GM18508 (cell line): Measurements from ENCODE around the gene MYT1.

Source experiments
- ATAC-seq: cut with Tn5 transposase; IDR thresholded peaks from one replicate; pipeline ENCODE4 v1.9.1; 2021; ENCODE audit warnings: moderate number of reproducible peaks; ENCODE audit not compliant: insufficient read depth, unreplicated experiment

The MYT1 gene

DNA sequence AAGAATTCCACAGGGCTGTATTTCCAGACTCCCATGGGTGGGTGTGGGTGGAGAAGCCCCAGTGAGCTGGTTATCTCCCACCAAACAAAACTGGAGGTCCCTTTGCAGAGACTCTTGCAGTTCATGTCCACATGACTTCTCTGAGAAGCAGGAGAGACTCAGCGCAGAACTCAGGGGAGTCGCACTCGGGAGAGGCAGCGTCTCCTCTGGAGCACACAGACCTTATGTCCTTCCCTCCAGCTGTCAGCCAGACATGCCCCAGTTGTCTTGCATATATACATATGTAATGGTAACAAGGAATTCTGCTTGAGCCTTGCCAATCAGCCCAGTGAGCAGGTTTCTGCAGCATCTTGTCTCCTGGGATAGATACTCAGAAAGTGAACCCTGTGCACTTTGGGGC lies 23.8 kb downstream of the MYT1 start:
- no peak for ATAC-seq

DNA sequence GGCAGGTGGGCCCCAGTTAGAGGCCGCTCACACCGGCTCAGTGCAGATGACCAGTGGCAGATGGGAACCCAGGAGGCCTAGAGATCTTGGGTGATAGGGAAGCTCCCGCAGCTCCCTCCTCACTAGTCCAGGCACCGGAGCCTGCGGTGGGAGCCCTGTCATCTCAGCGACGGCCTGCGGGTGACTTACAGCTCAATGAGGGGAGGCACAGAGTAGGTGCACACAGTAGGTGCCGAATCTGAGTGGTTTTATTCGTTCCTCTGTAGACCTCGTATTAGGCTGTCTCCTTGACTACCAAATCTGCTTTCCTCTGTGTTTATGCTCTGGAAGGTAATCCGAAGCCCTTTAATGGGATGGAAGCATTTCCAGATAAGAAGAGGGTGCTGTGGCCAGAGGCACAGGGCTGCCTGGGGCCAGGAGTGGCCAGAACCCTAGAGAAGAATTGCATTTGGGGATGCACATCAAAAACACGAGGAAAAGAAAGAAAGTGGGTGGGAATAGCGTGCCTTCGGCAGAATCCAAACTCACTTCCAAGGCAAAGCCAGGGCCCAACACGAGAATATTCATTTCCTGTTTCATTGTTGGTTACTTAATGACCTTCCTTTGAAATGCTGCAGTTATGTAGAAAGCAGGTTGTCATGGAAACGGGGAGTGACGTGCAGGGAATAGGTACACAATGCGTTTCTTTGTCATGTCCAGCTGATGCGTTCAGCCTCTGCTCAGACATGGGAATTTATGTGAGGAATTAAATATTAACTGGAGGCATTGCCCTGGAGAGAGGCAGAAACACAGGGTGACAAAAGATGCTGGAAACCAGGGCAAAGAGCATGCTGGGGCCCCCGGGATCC lies 24.7 kb downstream of the MYT1 start:
- no peak for ATAC-seq

DNA sequence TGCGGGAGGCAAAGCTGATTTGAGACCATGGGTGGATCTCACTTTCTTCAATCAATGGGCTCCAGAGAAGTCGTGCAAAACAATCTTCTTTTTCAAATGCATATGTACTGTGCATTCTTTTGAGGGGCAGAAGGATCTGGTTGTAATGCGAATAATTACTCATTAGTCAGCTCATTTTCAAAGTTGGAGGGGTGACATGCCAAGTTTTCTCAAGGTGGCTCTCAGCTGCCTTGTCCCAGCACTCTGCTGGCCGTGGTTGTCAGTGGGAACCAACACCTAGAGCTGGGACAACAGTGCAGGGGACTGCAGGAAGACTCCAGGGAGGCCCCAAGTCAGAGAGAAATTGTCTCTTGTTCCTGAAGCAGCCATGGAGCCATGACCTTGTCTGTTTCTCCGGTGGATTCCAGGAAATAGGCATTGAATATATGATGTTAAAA lies 25.3 kb downstream of the MYT1 start:
- no peak for ATAC-seq

DNA sequence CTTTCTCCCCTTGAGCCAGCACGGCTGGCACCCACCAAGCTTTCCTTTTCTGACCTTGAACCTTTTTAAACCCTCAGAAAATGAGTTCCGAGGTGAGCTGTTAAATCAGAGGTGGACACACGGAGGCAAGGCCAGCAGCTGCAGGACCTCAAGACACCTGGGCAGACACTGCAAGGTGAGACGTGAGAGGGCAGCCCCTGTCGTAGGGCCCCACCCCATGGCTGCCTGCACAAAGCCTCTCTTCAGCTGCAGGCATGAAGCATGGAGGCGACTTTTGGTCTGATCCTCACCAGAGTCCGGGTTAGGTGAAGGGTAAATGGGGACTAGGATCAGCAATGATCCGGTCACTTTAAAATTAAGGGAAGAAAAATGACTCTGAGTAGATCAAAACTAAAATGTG lies 25.7 kb downstream of the MYT1 start:
- no peak for ATAC-seq

DNA sequence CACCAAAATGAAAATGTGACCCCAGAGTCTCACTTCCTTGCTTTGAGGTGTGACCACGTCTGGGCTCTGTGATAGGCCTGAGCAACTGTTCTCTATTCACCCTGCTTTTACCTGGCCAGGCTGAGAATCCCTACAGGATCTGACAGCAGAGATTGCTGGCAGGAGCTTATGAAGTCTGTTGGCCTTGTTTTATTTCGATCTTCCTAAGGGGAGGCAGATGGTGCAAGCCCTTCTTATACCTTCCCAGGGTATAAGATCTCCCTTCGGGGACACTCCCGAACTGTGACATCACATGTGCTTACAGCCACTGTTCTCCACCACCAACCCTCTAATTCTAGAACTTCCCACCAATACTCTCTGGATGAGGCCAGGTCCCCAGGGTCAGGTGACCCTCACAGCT lies 26.8 kb downstream of the MYT1 start:
- no peak for ATAC-seq

DNA sequence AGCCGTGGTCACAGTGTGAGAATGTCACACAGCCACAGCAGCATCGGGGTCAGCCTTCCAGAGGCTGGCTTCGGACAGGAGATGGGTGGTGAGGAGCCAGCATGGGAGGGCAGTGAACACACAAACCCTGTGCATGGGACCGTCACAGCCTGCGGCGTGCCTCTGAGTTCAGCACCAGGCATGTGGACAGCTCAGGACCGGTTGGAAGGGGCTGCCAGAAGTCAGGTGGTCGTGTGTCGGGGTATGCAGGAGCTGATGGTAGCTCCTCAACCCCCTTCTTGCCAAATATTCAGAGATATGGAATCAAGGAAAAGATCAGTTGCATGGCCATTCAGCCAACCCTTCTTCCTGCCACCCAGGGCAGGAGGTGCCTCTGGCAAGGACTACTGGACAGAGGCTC lies 28.2 kb downstream of the MYT1 start:
- no peak for ATAC-seq

DNA sequence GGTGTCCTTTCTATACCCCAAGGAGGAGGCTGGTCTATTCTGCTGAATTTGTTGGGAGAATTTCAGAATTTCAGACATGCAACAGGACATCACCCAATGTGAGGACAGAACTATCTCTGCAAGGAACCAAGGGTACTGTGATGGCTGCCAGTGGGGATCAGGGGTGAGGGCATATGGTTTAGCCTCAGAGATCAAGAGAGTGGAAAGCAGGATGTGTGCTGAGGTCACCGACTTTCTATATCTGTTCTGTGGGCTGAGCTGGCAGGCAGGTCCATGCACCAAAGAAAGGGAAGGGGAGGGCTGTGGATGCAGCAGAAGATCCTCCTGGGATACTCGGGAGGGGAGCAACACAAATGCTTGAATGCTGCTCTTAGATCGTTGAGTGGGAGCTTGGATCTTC lies 28.8 kb downstream of the MYT1 start:
- no peak for ATAC-seq

DNA sequence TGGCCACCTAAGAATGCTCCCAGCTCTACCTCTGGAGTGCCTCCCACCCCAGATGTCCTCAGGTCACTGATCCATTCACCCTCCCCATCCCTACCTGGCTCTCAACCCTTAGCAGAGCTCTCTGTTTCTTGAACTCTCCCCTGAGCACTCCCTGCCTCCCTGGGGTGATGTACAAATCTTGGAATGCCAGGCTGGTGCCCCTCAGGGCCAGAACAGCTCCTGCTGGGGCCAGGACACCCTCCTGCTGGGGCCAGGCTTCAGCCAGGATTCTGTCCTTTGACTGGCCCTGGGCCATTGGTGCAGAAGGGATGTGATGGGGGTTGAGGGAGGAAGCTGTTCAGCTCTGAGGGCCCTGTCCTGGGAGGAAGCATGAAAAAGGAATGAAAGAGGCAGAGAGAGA lies 30.0 kb downstream of the MYT1 start:
- ATAC-seq = no peak

DNA sequence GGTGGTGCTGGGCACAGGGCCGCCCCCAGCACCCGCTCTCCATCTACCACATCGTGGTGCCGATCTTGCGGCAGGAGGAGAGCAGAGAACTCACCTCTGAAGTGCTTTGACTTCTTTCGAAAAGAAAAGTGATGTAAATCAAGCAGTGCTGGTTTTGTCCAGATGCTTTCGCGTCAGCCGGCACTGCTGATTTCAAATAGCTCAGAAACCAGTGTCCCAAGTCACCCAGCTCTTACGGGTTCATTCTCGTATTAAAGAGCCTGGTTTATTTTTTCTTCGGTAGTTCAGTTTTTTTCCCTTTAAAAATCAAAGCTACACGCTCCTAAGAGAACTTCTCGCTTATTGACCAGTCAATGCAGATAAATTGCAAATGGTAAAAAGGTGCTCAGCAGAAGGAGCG lies 32.1 kb downstream of the MYT1 start:
- no peak for ATAC-seq

DNA sequence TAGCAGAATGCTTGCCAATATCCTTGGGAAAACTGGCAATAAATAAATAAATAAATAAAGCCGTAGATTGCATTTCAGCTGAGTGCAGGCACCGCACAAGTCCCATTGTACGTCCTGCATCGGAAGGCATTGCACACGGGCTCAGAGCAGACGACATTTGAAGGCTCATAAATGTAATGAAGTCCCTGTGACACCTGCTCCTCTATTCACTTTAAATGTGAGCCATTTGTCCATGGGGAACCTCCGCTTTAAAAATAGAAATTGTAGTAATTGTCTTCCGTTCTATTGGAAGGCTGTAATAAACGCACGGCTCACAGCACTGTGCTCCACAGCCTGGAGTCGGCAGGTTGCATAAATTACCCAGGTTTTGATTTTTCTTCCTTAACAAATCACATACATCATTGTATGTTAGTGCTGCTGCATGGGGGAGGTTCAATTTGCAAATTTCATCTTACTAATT lies 32.6 kb downstream of the MYT1 start:
- no peak for ATAC-seq

DNA sequence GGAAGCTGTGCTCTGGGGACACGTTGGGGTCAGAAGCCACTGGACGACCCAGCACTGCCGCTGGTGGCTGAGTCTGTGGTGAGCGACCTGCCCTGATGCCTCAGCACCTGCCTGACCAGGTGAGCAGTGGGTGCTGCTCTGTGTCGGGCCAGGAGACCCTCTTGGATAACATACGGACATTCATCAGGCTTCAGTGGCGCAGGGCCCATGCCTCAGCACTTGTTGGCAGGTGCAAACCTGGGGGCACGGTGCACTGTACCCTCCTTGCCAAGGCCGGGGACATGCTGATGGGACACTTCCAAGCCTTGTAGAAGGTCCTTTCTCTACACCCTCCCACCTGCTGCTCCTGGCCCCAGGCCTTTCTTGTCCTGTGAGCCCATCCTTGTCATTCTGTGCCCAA lies 34.1 kb downstream of the MYT1 start:
- ATAC-seq = no peak

DNA sequence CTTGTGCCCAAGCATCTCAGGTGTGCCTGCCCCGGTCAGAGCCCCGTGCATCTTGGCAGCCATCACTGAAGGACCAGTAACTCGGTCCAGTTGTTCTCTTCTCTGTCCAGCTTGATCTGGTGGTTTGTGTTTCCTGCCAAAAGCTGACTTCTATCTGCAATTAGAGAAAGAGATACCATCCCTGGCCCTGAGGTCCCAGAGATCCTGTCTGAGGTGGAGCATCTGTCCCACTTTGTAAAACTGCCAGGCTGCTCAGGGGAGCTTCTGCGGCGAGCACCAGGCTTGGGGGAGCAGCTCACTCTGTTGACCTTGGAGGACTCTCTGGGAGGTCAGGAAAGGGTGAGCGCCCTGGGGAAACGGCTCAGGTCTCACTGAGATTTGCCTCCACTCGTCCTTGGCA lies 35.1 kb downstream of the MYT1 start:
- no peak for ATAC-seq

DNA sequence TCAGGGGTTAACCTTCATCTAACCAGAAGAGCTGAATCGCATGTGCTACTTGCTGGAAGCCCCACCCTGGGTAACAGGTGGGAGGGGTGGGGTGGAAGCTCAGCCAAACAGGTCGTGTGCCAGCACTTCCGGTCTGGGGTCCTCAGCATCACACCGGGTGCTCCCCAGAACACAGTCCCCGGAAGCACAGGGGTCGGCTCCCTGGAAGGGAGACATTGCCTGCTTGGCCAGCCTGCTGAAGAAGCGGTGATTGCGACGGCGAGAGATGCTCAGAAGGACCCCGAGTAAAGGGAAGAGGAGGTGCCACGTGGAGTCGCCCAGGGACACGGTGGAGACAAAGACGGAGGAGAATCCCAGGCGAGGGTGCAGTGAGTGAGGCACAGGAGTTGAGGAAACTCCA lies 36.5 kb downstream of the MYT1 start:
- no peak for ATAC-seq

DNA sequence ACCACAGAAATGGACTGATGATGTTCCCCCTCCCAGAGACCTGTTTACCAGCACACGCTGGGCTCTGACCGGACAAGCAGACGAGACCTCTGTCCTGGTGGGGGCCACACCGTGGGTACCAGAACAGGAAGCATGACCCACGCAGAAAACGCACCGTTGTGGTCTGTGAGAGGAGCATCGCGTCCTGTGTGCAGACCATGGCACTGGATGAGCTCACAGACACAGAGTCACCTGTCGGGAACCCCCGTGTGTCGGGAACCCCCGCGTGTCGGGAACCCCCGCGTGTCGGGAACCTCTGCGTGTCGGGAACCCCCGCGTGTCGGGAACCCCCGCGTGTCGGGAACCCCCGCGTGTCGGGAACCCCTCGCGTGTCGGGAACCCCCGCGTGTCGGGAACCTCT lies 37.4 kb downstream of the MYT1 start:
- ATAC-seq = no peak

DNA sequence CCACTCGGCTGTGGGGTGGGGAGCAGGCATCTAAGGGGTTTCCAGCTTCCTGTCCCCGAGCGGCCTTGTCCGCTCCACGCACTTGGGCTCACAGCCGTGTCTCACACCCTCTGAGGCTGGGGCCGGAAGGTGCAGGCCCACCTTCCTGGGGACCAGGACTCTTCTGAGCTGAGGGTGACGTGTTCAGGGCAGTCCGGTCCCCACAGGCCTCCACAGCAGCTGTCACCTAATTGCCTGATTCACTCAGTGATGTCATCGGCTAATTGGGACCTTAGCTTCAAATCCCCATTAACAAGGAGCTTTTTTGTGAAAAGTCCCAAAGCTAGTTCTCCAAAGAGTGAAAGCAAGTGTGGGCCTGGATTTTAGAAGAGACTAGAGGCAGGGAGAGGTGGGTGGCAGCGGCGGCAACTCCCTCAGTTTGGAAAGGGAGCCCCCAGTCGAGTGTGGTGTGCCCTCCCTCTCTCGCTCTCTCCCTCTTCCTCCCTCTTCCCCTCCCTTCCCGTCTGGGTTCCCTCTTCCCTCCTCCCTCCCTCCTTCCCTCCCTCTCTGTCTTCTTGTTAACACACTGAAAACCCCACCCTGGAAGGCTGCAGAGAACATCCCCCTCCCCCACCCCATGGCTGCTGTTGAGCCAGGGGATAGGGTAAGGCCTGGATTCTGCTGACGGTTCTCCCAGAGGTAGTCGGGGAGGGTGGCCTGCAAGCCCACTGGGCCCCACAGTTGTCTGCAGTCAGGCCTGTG lies 39.0 kb downstream of the MYT1 start:
- ATAC-seq = no peak

DNA sequence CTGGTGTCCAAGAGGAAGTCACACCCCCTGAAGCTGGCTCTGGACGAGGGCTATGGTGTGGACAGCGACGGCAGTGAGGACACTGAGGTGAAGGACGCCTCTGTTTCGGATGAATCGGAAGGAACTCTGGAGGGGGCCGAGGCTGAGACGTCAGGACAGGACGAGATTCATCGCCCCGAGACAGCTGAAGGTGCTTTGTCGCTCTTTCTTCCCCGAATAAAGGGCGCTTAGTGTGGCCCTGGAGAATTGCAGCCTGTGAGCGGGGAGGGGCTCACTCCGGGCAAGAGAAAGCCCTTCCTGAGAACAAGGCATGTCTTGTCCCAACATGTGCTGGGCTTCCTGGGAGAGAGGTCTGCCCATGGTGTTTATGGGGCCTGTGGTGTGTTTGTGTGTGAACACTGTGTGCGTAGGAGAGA lies 41.4 kb downstream of the MYT1 start:
- ATAC-seq = no peak

DNA sequence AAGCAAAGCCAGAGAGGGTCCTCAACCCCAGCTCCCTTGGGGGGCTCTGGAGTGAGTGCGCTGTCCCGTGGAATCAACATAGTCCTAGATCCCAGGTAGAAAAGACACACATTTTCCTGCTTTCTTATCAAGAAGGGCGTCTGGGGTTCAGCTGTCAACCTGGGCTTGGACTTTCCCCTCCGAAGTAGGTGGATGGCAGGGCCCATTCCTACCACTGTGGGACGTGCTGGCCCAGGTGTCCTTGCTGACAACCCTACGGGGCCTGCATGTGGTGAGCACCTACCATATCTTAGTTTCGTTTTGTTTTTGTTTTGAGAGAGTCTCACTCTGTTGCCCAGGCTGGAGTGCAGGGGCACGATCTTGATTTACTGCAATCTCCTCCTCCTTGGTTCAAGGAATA lies 42.4 kb downstream of the MYT1 start:
- no peak for ATAC-seq

DNA sequence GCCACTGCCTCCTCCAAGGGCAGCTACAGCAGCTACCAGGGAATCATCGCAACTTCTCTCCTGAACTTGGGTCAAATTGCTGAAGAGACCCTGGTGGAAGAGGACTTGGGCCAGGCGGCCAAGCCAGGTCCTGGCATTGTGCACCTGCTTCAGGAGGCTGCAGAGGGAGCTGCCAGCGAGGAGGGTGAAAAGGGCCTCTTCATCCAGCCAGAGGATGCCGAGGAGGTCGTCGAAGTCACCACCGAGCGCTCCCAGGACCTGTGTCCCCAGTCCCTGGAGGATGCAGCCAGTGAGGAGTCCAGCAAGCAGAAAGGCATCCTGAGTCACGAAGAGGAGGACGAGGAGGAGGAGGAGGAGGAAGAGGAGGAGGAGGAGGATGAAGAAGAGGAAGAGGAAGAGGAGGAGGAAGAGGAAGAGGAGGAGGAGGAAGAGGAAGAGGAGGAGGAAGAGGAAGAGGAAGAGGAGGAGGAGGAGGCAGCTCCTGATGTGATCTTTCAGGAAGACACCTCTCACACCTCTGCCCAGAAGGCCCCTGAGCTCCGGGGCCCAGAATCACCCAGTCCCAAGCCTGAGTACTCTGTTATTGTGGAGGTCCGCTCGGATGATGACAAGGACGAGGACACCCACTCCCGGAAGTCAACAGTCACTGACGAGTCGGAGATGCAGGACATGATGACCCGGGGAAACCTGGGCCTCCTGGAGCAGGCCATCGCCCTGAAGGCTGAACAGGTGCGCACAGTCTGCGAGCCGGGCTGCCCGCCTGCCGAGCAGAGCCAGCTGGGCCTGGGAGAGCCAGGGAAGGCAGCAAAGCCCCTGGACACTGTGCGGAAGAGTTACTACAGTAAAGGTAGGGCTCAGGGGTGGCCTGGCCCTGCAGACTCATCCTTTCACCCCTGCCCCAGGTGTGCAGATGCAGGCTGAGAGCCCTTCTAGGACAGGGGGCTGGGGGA lies 43.7 kb downstream of the MYT1 start:
- ATAC-seq = no peak

DNA sequence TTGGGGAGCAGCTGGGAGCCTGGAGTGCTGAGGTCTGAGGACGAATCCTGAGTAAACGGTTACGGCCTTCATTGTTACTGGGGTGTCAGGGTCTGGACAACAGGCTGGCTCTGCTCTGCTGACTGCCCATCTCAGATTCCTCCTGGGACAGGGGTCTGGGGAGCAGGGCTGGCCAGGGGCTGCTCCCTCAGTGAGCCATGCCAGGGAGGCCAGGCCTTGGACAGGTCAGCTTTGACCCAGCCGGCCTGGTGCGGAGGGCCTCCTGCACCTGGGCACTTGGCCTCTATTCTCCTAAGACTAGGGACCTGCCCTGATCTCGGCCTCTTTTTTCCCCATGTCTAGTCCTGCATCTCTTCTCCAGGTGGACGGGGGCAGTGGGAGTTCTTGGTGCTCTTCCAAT lies 44.9 kb downstream of the MYT1 start:
- ATAC-seq = no peak

DNA sequence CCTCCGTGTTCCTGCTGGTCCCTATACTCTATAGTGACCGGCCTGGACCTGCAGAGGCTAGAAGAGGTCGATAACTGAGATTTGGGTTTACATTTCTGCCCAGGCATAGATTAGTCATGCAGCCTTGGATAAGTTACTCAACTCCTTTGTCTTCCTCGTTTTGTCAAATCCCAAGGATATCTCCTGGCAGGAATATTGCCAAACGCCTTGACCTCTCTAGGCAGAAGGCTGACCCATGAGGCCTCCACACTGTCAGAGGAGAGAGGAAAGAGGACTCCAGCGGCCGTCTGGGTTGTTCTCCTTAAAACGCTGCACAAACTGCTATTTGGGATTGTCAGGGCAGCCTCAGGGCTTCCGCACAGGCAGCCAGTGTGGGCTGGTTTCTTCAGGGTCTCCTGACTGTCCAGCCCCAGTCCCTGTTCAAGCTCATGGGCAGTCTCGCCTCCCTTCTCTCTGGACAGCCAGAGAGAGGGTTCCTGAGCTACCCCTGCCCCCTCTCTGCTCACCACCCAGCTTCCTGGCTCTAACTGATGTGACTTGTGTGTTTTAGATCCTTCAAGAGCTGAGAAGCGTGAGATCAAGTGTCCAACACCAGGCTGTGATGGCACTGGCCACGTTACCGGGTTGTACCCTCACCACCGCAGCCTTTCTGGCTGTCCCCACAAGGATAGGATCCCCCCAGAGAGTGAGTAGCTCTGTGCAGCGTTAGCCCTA lies 46.6 kb downstream of the MYT1 start:
- ATAC-seq = no peak
